Hypothalamus (tissue), 51 donors: ENCODE data around the gene IFNW1.
A peak's percentile ranks its signal among the peaks of the same experiment; 100 is the strongest.

Experiments
- DNase-seq, 51 donors: peaks; one replicate each; lab custom pipeline; 2025; lab: John Stamatoyannopoulos, UW

IFNW1 gene

GRCh38 chr9:21110708-21111576 is 30.7 kb downstream of the IFNW1 start:
- peak in 4 of 51 donors; percentile 4 to 40 (median 10) for DNase-seq

- no peak for DNase-seq
Measured at GRCh38 chr9:21104787-21105186, 36.8 kb downstream of the IFNW1 start.

GRCh38 chr9:21102305-21102704 is 39.3 kb downstream of the IFNW1 start:
- no peak for DNase-seq

- no peak for DNase-seq
Measured at GRCh38 chr9:21097817-21098216, 43.8 kb downstream of the IFNW1 start.

- DNase-seq, result no peak
Measured at GRCh38 chr9:21096901-21097255, 44.8 kb downstream of the IFNW1 start.

- DNase-seq, result no peak
Measured at GRCh38 chr9:21096172-21096900, 45.3 kb downstream of the IFNW1 start.

GRCh38 chr9:21095561-21095960 is 46.1 kb downstream of the IFNW1 start:
- no peak for DNase-seq
